Dedifferentiated amniotic fluid mesenchymal stem cell (primary cell): Measurements from ENCODE around the gene QSOX1.

ENCODE experiments used
- DNase-seq: peaks from one replicate; pipeline ENCODE4 v3.0.0-alpha.2; 2016; ENCODE audit errors: extremely low spot score

QSOX1 gene

DNA sequence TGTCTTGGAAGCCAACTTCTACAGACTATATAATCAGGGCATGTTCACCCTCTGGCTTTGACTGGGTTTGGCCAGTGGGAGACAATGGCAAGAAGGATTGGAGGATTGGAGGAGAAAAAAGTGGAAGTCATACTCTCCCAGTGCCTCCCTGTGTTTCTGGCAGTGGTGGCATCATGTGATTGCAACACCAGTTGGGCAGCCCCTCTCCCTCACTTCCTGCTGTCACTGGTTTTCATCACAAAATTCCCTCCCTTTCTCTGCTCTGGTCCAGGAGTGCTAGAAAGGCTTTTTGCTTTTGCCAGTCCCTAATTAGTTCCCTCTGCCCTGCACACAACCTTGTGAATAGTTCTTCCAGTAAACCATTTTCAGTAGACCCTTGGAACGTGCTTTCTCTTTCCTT lies 3.7 kb upstream of the QSOX1 start:
- peak; percentile 20 for DNase-seq

DNA sequence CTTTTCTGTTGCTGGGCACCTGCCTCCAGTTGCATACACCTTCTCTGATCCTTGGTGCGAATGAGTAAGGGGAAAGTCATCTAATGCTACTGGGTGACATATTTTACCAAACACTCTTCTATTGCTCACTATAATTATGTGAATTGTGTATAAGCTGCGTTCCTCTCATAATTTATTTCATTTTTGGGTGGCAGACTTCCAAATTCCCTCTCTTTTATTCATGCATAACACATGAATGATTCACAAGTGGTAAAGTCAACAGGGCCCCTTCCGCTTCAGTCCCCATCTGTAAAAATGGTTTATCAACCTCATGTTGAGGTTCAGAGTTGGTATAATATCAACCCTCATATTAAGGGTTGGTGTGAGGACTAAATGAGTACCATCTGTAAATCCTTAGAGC lies 3.2 kb upstream of the QSOX1 start:
- DNase-seq, result peak; percentile 80

DNA sequence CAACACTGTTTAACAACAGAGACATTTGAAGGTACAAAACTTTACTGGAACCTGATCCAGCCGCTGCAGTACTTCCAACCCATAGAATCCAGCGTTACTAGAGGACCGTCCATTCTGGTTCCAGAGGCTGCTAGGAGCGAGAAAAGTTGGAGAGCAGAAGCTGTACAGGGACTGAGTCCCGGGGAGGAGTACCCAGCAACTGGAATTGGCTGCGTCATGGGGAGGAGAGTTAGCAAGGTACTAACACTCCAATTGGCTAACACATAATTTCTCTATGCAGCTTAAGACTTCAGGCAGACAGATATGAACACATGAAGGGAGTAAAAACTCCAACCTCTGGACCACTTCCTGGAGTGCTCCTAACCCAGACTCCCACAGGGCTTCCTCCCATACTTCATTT lies 2.1 kb upstream of the QSOX1 start:
- DNase-seq, result no peak

DNA sequence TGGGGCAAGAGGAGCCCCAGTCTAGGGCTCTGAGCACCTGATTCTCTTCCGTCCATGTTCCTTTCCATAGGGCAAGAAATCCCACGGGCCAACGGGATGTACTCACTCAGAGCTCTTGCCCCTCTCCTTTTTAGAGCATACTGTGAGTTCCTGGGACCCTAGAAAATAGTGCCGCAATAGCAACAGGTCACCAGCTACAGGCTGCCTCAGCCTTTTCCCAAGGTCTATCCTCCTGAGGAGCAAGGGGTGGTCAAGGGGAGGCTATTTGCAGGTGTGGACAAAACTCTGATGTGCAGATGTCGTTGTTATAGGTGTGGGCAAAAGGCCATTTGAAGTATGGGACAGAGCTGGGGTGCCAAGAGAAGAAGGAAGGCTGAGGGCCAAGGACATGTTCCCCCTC lies 1.6 kb upstream of the QSOX1 start:
- no peak for DNase-seq

DNA sequence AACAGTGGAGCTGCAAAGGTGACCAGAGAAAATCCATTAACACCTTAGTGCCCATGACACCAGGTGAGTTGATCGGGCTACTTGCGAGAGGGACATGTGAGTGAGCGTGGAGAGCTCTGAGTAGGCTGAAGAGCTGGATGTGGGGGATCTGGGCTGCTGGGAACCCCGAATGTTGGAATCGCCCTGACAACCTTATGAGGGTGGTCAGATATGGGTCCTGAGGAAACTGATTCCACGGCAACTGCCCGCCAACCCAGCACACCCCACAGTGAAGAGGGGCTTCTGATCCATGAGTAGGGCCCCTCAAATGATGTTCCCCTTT lies 705 bp upstream of the QSOX1 start:
- no peak for DNase-seq

GRCh38 chr1:180155182-180155682 lies 563 bp downstream of the QSOX1 start:
- DNase-seq, result no peak

- DNase-seq, result no peak
Measured at GRCh38 chr1:180156201-180156600, 1.5 kb downstream of the QSOX1 start.

- peak; percentile 31 for DNase-seq
Measured at GRCh38 chr1:180156631-180157091, 2.0 kb downstream of the QSOX1 start.

DNA sequence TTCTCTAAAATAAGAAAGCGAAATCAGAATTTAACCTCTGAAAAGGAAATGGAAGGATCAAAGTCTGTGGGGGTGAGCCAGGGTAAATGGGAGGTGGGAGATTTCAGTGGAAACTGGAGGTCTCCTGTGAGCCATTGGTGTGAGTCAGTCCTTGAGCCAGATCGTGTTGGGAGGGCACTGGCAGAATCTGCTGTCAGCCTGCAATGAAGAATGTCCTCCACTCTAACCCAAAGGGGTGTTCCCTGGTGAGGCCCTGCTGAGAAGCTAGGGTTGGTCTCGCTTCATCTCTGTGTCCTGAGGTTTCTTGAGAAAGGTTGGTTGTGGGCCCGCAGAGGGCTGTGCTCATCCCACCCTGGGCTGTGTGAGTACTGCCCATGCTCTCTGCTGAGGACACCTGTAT lies 2.4 kb downstream of the QSOX1 start:
- DNase-seq, result no peak

GRCh38 chr1:180157576-180158057 lies 2.9 kb downstream of the QSOX1 start:
- DNase-seq, result no peak

- DNase-seq, result no peak
Measured at GRCh38 chr1:180158149-180159147, 3.8 kb downstream of the QSOX1 start.

- DNase-seq, result no peak
Measured at GRCh38 chr1:180160357-180160756, 5.7 kb downstream of the QSOX1 start.

DNA sequence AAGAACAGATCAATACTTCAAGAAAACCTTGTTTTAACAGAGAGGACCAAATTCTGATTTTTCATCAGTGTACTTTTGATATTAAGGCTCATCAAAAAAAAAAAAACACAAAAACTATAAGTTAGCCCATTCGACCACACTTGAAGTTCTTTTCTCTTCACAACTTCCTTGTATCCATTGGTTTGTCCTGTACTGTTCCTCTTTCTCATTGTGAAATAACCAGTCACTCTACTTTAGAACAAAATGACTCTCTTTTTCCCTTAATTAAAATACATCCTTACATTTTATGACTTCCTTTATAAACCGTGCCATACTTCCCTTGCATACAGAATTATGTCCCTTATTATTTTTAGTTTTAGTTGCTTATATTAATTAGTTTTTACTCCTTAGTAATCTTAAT lies 8.4 kb downstream of the QSOX1 start:
- no peak for DNase-seq

GRCh38 chr1:180165096-180165495 lies 10.4 kb downstream of the QSOX1 start:
- no peak for DNase-seq

DNA sequence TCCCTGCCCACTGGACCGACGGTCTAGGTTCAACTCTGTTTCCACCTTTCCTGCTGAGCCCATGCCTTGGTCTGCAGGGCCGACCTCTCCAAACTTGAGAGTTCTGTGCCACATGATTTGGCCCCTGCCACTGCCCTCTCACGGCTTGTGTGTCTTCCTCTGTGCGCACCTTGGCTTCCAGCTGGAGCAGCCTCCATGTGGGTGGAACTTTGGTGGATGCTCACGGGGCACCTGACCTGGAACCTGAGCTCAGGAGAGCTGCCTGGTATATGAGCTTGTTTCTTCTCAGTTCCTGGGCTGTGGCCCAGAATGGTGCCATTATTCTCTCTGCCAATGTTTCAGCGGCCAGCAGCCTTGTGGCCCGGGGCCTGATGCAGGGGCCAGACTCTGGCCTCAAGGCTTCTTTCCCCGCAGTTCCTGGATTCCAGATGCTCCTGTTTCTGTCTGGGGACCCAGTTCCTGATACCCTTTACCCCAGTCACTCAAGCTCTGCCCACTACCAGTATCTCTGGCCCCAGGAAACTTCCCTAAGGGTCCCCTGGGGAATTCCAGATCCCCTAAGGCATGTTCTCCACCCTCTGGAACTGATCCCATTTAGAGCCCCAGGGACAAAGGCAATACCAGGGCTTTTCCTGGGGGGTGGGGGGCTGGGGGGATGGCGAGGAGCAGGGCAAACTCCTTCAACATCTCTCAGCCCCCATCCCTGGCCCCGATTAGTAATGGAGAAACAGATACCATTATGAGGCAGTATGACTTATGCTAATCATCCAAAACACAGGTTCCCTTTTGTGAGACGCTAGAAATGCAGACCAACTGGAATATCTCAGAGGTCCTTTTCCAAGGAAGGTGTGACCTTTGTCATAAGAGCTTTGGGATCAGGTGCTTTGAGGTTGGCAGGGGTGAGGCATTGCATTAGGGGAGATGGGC lies 11.1 kb downstream of the QSOX1 start:
- no peak for DNase-seq

DNA sequence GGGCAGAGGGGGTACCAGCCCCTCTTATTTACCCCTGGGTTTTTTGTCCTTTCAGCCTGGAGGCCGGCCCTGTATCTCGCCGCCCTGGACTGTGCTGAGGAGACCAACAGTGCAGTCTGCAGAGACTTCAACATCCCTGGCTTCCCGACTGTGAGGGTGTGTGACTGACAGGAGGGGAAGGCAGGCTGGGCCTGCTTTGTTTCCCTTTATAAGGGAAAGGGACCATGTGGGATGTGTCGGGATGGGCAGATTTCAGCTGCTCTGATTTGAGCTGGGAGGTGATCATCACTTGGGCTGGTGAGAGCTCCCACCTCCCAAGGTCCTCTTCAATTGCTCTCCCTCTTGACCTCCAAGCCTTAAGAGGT lies 11.7 kb downstream of the QSOX1 start:
- no peak for DNase-seq

GRCh38 chr1:180167021-180167701 lies 12.5 kb downstream of the QSOX1 start:
- DNase-seq, result no peak

DNA sequence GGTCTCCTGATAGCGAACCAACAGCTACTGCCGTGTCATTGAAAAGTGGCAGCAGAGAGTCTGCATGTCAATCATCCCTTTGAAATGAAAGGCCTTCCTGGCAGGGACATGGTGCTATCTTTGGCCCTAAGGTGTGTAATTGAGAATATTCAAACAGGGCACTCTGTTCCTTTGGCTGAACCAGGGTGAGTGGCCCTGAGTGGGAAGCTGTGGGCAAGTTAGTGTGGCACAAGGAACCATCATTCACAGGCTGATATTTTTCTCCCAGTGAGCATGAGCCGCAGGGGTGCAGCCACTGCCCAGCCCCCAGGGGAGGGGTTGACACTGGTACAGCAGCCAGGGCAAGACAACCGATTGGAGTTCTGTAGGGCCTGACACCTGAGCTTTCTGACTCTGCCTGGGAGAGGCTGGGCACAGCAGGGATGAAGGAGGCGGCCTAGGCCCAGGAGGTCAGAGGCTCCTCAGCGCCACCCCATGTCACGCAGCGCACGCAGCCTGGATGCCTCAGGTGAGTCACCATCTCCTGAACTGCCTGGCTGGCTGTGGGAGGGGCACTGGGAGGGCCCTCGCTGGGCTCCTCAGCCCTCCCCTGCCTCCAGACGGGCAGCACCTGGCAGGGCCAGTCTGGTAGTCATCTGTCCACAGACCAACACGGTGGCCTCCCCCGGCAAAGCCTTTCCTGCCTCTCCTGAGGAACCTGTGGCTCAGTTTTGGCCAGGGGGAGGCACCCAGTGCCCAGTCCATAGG lies 13.2 kb downstream of the QSOX1 start:
- DNase-seq, result no peak

- no peak for DNase-seq
Measured at GRCh38 chr1:180168786-180169639, 14.3 kb downstream of the QSOX1 start.

GRCh38 chr1:180169640-180170195 lies 15.0 kb downstream of the QSOX1 start:
- DNase-seq, result no peak
